B cell (primary cell): Measurements from ENCODE around the gene PIGBOS1.

Experiments
- EZH2 ChIP-seq: IDR thresholded peaks from 2 replicates; pipeline ENCODE4 v1.6.1; 2012; ENCODE audit warnings: borderline replicate concordance, low read depth, mild to moderate bottlenecking, moderate library complexity, low read length; ENCODE audit not compliant: insufficient read depth, poor library complexity, severe bottlenecking
- TF ChIP-seq, protein P1 (sequence below): fragments of 200-600 bp; IDR thresholded peaks from one replicate; pipeline ENCODE4 v1.8.0; 2022; ENCODE audit warnings: antibody characterized with exemption, mild to moderate bottlenecking

DNA sequence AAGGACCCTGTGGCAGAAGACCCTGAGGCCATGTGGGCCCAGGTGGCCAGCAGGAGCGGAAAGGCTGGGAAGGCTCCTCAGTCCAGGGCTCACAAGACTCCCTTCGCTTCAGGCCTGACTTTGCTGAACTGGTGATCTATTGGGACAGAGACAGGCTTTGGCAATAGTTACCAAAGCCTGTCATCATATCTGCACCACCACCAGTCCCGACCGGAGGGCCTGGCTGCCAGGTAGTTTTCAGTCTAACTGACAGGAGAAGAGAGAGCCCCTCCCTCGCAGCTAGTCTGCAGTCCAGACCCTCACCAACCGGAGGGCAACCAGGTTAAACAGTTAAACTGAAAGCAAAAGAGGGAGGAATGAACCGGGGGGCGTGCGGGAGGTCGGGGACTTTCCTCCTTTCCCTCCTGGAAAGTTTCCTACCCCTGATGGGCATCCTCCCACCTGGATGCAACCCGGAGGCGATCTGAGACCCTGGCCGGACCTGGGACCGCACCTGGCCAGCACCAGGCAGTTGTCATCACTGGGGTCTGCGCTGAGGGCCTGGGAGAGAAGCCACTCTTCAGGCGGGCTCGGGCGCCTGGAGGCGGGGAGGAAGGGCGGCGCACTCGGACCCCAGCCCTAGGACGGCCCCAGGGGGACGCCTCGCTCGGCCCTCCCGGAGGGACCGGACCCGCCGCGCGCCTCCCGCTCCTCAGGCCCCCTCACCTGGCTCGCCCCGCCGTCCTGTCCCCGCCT, 29.7 kb downstream of the PIGBOS1 start:
- TF ChIP-seq EZH2: no peak
- TF ChIP-seq, protein P1, sequence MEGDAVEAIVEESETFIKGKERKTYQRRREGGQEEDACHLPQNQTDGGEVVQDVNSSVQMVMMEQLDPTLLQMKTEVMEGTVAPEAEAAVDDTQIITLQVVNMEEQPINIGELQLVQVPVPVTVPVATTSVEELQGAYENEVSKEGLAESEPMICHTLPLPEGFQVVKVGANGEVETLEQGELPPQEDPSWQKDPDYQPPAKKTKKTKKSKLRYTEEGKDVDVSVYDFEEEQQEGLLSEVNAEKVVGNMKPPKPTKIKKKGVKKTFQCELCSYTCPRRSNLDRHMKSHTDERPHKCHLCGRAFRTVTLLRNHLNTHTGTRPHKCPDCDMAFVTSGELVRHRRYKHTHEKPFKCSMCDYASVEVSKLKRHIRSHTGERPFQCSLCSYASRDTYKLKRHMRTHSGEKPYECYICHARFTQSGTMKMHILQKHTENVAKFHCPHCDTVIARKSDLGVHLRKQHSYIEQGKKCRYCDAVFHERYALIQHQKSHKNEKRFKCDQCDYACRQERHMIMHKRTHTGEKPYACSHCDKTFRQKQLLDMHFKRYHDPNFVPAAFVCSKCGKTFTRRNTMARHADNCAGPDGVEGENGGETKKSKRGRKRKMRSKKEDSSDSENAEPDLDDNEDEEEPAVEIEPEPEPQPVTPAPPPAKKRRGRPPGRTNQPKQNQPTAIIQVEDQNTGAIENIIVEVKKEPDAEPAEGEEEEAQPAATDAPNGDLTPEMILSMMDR: no peak
